Activated CD4-positive, CD25-positive, alpha-beta regulatory T cell treated with anti-CD3 and anti-CD28 coated beads, Interleukin-2, amount 50 U/mL, for 72 hours (primary cell): ENCODE results near the gene MUC5AC.
"Not testable (repeated sequence)": the region's sequence is repeated elsewhere in the genome, so short reads cannot be mapped to it uniquely, and the experiment has no call there.

Experiments used
- DNase-seq: peaks from one replicate; pipeline ENCODE4 v3.0.0; 2021

MUC5AC gene

DNA sequence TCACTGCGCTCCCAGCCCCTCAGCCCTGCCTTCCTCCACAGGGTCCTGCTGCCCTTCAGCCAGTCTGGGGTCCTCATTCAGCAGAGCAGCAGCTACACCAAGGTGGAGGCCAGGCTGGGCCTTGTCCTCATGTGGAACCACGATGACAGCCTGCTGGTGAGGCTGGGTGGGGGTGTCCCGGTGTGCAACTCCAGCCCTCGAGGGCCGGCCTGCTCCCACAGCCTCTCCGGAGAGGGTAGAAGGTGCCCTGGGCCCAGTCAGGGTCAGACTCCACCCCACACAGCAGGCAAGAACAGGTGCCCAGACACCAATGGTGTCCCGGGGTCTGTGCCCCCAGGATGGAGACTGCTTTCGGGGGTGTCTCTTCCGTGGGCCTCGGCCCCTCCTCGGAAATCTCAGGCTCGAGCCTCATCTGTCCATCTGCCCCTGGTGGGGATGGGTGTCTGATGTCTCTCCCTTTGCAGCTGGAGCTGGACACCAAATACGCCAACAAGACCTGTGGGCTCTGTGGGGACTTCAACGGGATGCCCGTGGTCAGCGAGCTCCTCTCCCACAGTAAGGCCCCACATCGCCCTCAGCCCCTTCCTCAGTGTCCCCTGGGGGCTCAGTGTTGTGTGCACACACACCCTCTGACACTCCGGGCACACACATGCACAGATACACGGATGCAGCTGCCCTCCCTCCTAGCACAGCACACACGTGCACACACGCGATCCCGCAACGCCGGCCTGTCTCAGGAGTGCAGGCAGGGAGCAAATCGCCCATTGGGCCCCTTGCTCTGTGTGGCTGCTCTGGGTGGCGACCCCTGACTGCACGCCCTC lies 4.9 kb downstream of the MUC5AC start:
- peak; percentile 27 for DNase-seq

DNA sequence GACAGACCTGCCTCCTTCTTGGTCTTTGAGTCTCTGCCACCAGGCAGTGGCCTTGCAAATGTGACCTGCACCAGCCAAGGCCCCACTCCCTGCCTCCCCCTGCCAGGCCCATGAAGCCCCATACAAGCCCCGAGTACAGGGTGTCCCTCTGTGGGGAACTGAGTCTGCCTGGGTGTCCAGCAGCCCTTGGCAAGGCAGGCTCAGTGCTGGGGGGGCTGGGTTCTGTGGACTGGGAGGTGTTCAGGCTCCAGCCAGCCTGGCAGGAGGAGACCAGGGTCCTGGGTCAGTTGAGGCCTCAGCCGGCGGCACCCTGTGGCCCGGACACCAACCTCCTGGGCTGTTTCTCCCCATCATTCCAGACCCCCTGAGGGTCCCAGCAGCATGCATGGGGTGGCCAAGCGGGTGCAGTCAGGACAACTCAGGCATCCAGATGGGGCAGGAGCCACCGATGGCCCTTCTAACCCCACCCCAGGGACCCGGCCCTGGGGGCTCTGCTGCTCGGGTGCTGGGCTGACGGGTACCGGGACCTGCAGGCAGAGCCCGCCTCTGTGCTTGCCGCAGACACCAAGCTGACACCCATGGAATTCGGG lies 5.7 kb downstream of the MUC5AC start:
- peak; percentile 28 for DNase-seq

DNA sequence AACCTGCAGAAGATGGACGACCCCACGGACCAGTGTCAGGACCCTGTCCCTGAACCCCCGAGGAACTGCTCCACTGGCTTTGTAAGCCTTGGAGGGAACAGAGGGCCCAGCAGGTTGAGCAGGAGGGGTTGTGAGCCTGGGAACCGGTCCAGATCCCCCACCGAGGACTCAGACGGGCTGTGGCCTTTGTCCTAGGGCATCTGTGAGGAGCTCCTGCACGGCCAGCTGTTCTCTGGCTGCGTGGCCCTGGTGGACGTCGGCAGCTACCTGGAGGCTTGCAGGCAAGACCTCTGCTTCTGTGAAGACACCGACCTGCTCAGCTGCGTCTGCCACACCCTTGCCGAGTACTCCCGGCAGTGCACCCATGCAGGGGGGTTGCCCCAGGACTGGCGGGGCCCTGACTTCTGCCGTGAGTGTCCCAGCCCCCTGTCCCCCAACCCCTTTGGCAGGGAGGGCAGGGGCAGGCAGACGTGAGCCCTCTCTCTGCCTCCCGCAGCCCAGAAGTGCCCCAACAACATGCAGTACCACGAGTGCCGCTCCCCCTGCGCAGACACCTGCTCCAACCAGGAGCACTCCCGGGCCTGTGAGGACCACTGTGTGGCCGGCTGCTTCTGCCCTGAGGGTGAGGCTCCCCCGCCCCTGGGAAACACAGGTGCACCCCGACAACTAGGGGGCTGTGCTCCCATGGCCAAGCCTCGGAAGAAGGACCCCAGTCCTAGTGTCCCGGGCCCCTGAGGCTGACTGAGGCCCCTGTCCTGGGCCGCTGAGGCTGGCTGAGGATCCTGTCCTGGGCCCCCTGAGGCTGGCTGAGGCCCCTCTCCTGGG lies 6.4 kb downstream of the MUC5AC start:
- peak; percentile 27 for DNase-seq

DNA sequence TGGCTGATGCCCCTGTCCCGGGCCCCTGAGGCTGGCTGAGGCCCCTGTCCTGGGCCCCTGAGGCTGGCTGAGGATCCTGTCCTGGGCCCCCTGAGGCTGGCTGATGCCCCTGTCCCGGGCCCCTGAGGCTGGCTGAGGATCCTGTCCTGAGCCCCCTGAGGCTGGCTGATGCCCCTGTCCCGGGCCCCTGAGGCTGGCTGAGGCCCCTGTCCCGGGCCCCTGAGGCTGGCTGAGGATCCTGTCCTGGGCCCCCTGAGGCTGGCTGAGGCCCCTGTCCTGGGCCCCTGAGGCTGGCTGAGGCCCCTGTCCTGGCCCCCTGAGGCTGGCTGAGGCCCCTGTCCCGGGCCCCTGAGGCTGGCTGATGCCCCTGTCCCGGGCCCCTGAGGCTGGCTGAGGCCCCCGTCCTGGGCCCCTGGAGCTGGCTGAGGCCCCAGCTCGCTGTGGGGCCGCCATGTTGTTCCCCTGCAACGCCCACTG lies 7.1 kb downstream of the MUC5AC start:
- DNase-seq = not testable (repeated sequence)

DNA sequence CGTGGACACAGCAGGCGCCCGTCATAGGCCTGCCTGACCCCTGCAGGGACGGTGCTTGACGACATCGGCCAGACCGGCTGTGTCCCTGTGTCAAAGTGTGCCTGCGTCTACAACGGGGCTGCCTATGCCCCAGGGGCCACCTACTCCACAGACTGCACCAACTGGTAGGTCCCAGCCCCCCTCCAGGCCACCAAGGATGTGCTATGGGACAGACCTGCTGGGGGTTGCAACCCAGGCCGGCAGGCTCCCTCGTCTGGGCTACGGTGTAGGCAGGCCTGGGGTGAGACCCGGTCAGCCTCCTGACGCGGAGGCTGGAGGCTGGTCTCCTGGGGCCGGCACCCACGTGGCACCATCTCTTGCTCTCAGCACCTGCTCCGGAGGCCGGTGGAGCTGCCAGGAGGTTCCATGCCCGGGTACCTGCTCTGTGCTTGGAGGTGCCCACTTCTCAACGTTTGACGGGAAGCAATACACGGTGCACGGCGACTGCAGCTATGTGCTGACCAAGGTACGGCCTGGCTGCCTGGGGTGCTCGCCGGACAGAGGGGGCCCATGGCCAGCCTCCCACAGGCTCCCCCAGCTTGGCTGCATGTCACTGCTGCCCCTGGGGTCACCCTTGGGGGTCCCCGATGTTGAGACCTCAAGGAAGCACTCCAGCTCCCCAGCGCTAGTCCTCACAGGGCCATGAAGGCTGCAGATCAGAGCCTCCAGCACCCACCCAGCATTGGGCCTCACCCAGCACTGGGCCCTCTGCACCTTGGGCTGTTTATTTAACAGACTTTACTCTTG lies 7.7 kb downstream of the MUC5AC start:
- DNase-seq = peak; percentile 20

DNA sequence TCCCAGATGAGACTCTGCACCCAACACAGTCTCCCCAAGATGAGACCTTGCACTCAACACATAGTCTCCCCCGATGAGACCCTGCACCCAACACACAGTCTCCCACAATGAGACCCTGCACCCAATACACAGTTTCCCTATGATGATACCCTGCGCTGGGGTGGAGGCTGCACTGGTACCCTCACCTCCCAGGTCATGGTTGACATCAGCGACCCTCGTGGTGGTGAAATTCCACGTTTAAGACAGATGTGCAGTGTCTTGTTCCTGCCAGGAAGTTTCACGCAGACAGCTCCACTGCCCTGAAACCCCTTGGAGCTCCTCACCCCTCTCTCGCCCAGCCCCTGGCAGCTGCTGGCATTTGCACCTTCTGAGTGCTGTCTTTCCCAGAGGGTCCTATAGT lies 9.5 kb downstream of the MUC5AC start:
- DNase-seq = no peak

DNA sequence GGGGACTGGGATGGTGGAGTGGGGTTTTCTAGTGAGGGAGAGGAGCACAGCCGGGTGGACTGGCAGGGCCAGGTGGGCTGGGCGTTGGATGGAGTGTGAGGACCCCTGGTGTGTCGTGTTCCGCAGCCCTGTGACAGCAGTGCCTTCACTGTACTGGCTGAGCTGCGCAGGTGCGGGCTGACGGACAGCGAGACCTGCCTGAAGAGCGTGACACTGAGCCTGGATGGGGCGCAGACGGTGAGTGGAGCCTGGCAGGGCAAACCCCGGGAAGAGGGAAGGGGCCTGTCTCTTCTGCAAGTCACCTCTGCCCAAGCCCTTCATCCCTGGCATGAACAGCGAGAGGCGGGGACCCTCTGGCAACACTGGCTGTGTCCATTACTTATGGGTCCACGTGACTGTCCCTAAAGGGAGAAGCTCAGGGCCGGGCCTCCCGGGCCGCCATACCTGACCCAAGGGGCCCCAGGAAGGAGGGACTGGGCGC lies 10.0 kb downstream of the MUC5AC start:
- no peak for DNase-seq

DNA sequence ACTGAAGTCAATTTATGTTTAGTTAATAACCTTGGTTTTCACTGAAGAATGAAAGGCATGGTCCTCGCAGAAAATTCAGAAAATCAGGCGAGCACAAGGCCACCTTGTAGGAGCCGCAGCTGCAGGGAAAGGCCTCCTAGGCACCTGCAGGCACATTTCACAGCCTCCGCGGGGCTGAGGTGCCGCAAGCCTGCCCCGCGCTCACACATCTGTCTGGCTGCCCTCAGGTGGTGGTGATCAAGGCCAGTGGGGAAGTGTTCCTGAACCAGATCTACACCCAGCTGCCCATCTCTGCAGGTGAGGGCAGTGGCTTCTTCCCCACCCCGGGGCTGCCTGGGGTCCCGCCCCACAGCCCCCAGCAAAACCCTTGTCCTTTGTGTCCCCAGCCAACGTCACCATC lies 10.5 kb downstream of the MUC5AC start:
- no peak for DNase-seq

DNA sequence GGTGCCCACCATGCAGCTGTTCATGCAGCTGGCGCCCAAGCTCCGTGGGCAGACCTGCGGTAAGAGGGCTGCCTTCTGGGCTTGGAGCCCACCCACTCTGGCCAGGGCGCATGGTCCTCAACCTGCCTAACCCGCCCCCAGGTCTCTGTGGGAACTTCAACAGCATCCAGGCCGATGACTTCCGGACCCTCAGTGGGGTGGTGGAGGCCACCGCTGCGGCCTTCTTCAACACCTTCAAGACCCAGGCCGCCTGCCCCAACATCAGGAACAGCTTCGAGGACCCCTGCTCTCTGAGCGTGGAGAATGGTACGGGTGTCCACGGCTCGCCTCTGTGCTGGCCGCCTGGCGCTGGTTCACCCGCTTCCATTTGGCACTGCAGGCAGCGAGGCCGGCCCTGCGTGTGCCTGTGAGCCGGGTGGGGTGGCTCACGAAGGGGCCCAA lies 11.0 kb downstream of the MUC5AC start:
- no peak for DNase-seq

DNA sequence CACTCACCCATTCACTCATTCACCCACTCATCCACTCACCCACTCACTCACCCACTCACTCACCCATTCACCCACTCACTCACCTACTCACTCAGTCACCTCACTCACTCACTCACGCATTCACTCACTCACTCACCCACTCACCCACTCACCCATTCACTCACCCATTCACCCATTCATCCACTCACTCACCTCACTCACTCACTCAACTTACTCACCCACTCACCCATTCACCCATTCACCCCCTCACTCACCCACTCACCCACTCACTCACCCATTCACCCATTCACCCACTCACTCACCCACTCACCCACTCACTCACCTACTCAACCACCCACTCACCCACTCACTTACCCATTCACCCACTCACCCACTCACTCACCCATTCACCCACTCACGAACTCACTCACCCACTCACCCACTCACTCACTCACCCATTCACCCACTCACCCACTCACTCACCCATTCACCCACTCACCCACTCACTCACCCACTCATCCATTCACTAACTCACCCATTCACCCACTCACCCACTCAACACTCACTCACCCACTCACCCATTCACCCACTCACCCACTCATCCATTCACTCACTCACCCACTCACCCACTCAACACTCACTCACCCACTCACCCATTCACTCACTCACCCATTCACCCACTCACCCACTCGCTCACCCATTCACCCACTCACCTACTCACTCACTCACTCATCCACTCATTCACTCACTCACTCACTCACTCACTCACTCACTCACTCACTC lies 13.7 kb downstream of the MUC5AC start:
- no peak for DNase-seq

DNA sequence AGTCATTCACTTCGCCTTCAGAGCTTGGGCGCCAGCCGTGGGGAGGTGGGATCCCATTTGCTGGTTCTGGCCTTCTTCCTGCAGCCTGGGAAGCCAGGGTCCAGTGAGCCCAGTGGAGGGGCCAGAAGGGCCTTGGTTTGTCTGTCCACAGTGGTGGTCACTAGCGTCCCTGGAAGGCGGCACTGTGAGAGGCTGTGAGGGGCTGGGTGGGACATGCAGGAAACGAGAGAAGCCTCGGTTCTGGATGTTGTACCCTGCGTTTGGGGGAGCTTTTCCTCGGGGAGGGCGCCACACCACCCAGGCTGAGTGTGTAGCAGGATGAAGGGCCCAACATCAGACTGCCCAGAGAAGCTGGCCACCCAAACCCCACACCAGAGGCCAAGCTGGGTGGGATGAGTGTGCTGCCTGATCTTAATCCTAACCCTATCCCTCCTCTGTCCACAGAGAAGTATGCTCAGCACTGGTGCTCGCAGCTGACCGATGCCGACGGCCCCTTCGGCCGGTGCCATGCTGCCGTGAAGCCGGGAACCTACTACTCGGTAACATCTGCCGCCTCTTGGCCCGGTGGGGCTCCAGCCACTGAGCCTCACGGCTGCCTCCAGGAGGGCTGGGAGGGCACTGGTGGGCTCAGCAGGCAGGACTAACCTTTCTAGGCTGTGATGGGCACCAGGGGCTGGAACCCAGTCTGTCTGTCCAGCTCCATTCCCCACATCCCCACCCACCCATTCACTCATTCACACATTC lies 14.4 kb downstream of the MUC5AC start:
- no peak for DNase-seq

DNA sequence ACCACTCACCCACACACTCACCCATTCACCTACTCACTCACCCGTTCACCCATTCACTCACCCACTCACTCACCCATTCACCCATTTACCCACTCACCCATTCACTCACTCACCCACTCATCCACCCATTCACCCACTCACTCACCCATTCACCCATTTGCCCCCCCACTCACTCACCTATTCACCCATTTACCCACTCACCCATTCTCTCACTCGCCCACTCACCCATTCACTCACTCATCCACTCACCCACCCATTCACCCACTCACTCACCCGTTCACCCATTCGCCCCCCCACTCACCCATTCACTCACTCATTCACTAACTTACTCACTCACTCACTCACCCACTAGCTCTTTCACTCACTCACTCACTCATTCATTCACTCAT lies 15.0 kb downstream of the MUC5AC start:
- no peak for DNase-seq

DNA sequence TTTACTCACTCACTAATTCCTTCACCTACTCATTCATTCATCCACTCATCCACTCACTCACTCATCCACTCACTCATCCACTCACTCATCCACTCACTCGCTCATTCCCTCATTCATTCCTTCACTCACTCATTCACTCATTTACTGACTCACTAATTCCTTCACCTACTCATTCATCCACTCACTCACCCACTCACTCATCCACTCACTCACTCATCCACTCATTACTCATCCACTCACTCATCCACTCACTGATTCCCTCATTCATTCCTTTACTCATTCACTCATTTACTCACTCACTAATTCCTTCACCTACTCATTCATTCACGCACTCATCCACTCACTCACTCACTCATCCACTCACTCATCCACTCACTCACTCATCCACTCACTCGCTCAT lies 15.6 kb downstream of the MUC5AC start:
- not testable (repeated sequence) for DNase-seq

DNA sequence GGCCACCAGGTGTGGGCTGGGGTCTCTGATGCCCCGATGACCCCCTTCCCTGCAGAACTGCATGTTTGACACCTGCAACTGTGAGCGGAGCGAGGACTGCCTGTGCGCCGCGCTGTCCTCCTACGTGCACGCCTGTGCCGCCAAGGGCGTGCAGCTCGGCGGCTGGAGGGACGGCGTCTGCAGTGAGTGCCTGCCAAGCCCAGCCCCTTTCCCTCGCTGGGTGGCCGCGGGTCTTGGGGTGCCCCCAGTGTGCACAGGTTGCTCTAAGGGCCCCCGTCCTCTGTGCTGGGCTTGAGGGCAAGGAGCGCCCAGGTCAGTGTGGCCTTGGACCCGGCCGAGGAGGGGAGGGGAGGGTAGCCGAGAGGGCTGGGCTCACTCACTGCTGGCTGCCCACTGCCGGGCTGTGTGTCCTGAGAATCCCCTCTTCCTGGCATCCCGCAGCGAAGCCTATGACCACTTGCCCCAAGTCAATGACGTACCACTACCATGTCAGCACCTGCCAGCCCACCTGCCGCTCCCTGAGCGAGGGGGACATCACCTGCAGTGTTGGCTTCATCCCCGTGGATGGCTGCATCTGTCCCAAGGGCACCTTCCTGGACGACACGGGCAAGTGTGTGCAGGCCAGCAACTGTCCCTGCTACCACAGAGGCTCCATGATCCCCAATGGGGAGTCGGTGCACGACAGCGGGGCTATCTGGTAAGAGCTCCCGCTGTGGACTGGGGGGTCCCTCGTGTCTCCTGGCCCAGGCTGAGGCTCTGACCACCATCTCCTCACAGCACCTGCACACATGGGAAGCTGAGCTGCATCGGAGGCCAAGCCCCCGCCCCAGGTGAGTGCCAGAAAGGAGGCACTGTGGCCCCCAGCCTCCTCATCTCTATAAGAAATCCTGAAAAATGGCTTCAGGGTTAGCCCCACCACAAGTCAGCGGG lies 17.0 kb downstream of the MUC5AC start:
- no peak for DNase-seq

DNA sequence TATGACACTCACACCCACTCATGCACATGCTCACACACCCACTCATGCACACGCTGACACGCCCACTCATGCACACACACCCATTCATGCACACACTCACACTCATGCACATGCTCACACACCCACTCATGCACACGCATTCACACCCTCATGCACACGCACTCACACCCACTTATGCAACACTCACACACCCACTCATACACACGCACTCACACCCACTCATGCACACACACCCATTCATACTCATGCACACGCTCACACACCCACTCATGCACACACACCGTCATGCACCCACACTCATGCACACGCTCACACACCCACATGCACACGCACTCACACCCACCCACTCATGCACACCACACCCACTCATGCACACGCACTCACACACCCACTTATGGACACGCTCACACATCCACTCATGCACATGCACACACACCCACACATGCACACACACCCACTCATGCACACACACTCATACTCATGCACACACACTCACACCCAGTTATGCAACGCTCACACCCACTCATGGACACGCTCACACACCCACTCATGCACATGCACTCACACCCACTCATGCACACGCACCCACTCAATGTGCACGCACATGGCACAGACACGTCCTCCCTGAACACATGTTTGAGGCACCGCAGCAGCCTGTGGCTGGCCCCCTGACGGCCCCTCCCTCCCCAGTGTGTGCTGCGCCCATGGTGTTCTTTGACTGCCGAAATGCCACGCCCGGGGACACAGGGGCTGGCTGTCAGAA lies 17.9 kb downstream of the MUC5AC start:
- DNase-seq = no peak

DNA sequence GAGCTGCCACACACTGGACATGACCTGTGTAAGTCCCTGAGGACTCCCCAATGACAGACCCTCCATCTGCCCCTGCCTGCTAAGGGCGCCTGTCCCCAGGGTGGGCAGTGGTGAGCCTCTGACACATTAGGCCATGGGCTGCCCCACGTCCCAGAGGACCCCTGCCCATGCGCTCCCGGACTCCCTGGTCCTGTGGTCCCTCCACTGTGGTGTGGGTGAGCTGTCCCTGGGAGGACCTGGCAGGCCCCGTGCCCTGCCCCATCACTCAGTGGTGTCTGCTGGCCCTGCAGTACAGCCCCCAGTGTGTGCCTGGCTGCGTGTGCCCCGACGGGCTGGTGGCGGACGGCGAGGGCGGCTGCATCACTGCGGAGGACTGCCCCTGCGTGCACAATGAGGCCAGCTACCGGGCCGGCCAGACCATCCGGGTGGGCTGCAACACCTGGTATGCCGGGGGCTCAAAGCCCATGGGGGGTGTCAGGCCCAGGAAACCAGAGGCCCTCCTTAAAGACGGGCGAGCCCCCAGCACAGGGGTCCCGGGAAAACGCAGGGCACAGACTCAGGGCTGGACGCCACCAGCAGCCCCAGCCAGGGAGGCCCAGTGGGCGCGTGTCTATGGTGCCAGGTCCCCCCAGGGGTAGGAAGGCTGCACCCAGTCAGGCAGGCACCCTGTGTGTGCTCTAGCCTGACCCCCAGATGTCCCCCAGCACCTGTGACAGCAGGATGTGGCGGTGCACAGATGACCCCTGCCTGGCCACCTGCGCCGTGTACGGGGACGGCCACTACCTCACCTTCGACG lies 18.7 kb downstream of the MUC5AC start:
- no peak for DNase-seq

DNA sequence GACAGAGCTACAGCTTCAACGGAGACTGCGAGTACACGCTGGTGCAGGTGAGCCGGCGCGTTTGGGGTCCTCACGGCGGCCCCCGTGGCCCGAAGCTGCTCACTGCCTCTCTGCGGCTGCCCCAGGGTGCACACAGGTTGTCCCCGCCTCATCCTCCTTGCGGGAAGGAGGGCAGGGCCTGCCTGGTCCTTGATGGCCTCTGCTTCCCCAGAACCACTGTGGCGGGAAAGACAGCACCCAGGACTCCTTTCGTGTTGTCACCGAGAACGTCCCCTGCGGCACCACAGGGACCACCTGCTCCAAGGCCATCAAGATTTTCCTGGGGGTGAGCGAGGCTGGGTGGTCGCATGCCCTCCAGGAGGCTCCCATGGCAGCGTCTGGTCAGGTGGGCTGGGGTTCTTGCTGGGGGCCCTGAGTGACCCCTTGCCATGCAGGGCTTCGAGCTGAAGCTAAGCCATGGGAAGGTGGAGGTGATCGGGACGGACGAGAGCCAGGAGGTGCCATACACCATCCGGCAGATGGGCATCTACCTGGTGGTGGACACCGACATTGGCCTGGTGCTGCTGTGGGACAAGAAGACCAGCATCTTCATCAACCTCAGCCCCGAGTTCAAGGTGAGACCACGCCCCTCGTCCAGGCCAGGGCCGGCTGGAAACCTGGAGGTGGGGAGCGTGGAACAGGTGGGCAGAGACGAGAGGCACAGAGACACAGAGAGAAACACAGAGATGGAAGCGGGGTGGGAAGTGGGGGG lies 19.4 kb downstream of the MUC5AC start:
- no peak for DNase-seq

DNA sequence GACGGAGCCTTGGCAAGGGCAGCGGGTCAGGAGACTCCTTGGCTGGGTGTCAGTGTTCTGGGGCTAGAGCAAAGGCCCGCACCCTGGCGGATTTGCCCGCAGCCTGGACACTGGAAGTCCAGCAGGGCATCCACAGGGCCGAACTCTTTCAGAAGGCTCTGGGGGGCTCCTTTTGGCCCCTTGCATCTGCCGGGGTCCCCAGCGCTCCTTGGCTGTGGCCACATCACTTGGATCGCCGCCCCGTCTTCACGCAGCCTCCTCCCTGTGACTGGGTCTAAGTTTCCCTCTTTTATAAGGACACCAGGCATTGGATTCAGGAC lies 20.0 kb downstream of the MUC5AC start:
- no peak for DNase-seq
